GM19328 (cell line): ENCODE data around the gene EBF4.

Source experiments
- ATAC-seq: cut with Tn5 transposase; IDR thresholded peaks from one replicate; pipeline ENCODE4 v1.9.1; 2021; ENCODE audit warnings: mild to moderate bottlenecking, moderate library complexity; ENCODE audit not compliant: unreplicated experiment

EBF4 gene

GRCh38 chr20:2793471-2793870, 100.9 kb downstream of the EBF4 start:
- ATAC-seq = no peak

- ATAC-seq = no peak
These were observed 101.7 kb downstream of the EBF4 start for GRCh38 chr20:2794202-2794748.

- ATAC-seq = no peak
These were observed 102.4 kb downstream of the EBF4 start for GRCh38 chr20:2794866-2795447.

GRCh38 chr20:2795451-2795850, 102.9 kb downstream of the EBF4 start:
- no peak for ATAC-seq

GRCh38 chr20:2796011-2796660, 103.6 kb downstream of the EBF4 start:
- no peak for ATAC-seq

GRCh38 chr20:2797136-2797983, 104.8 kb downstream of the EBF4 start:
- no peak for ATAC-seq

GRCh38 chr20:2798095-2798805, 105.7 kb downstream of the EBF4 start:
- ATAC-seq = no peak

- no peak for ATAC-seq
These were observed 106.2 kb downstream of the EBF4 start for GRCh38 chr20:2798814-2799213.

- no peak for ATAC-seq
These were observed 106.7 kb downstream of the EBF4 start for GRCh38 chr20:2799271-2799670.

- ATAC-seq = no peak
These were observed 107.3 kb downstream of the EBF4 start for GRCh38 chr20:2799688-2800520.

GRCh38 chr20:2800521-2801285, 108.1 kb downstream of the EBF4 start, which contains the start of gene CPXM1:
Gene CPXM1, minus strand, starts transcription at chr20:2800627. Its CDS starts 55 bp downstream, at chr20:2800572.
- ATAC-seq = no peak

- ATAC-seq = no peak
These were observed 108.7 kb downstream of the EBF4 start for GRCh38 chr20:2801286-2801728.

GRCh38 chr20:2804041-2804828, 111.7 kb downstream of the EBF4 start:
- ATAC-seq = no peak

- ATAC-seq = no peak
These were observed 112.5 kb downstream of the EBF4 start for GRCh38 chr20:2804852-2805688.

- ATAC-seq = no peak
These were observed 113.2 kb downstream of the EBF4 start for GRCh38 chr20:2805689-2806350.

- no peak for ATAC-seq
These were observed 113.7 kb downstream of the EBF4 start for GRCh38 chr20:2806351-2806701.

GRCh38 chr20:2807019-2807418, 114.4 kb downstream of the EBF4 start:
- ATAC-seq = no peak
